Measurements from ENCODE around the gene CDH4. TPM values are rescaled to one million over a fixed set of nuclear protein-coding genes. Genes with fewer than 3 reads are reported as not detected.

The CDH4 gene
- total RNA-seq, 1 experiment from 2014 or later = not detected

GRCh38 chr20:61686051-61686936 is 434.2 kb downstream of the CDH4 start:
- Histone ChIP-seq H3K4me1 (replicated peaks; ENCODE audit: insufficient read depth) (no peaks in the 10 kb centered on the region), H4K20me1 (ENCODE audit: insufficient read depth) (no peaks in the 10 kb centered on the region), H3K9me2 (ENCODE audit: insufficient read depth) (no peaks in the 10 kb centered on the region), H3K9me3 (ENCODE audit: insufficient read depth, low read depth) (no peaks in the 10 kb centered on the region), H3K79me2 (ENCODE audit: low read depth) (no peaks in the 10 kb centered on the region), H3F3A (ENCODE audit: insufficient read depth, low read depth) (no peaks in the 10 kb centered on the region), H3K27ac (no peak overlapping the region), H3K4me3 (no peak overlapping the region), H3K27me3 (ENCODE audit: insufficient read depth, low read depth) (peaks cover 94% of the 10 kb centered on the region), H2AFZ (no peak overlapping the region), H3K36me3 (ENCODE audit: low read depth) (no peaks in the 10 kb centered on the region), H3K4me2 (no peak overlapping the region)
- intact Hi-C loops (cut with micrococcal nuclease; ENCODE audit: unreplicated experiment) = no loop called here
- DNase-seq = no peak
- TF ChIP-seq EZH2 (IDR thresholded peaks at IDR 0.05; ENCODE audit: low read depth) = no peak
- no peak for TF ChIP-seq CTCF (conservative IDR thresholded peaks at IDR 0.05)
- no TSS peak for BruUV-seq (replicated peaks)
- ChIA-PET POLR2A (ENCODE audit: unreplicated experiment) (no interaction called here), CTCF (no interaction called here)

GRCh38 chr20:61688411-61688810 is 436.4 kb downstream of the CDH4 start:
- CTCF ChIA-PET = no interaction called here

GRCh38 chr20:61690150-61690549 is 438.1 kb downstream of the CDH4 start:
- no peaks in the 10 kb centered on the region for H3F3A ChIP-seq (ENCODE audit: insufficient read depth, low read depth)
- H3K9me3 ChIP-seq (ENCODE audit: insufficient read depth, low read depth) = 0 out of 2 replicates have a peak, but pooled peaks cover 2% of the 10 kb centered on the region
- H3K4me2 ChIP-seq = no peak overlapping the region
- TF ChIP-seq CTCF (conservative IDR thresholded peaks at IDR 0.05) (no peak), EZH2 (IDR thresholded peaks at IDR 0.05; ENCODE audit: low read depth) (no peak)
- H3K27ac ChIP-seq = no peak overlapping the region
- H3K27me3 ChIP-seq (ENCODE audit: insufficient read depth, low read depth) = peaks cover 94% of the 10 kb centered on the region
- no peak overlapping the region for H3K4me3 ChIP-seq
- no peaks in the 10 kb centered on the region for H3K79me2 ChIP-seq (ENCODE audit: low read depth)
- intact Hi-C loops (cut with micrococcal nuclease; ENCODE audit: unreplicated experiment) = no loop called here
- H3K9me2 ChIP-seq (ENCODE audit: insufficient read depth) = no peaks in the 10 kb centered on the region
- ChIA-PET CTCF (no interaction called here), POLR2A (ENCODE audit: unreplicated experiment) (no interaction called here)
- no peaks in the 10 kb centered on the region for H3K36me3 ChIP-seq (ENCODE audit: low read depth)
- no peak overlapping the region for H2AFZ ChIP-seq
- DNase-seq = no peak
- 0 out of 2 replicates have a peak, but pooled peaks cover 4% of the 10 kb centered on the region for H4K20me1 ChIP-seq (ENCODE audit: insufficient read depth)
- H3K4me1 ChIP-seq (replicated peaks; ENCODE audit: insufficient read depth) = no peaks in the 10 kb centered on the region
- no TSS peak for BruUV-seq (replicated peaks)

More at GRCh38 chr20:61688411-61688810, 436.4 kb downstream of the CDH4 start:
- Histone ChIP-seq H4K20me1 (ENCODE audit: insufficient read depth) (0 out of 2 replicates have a peak, but pooled peaks cover 4% of the 10 kb centered on the region), H2AFZ (no peak overlapping the region), H3K9me2 (ENCODE audit: insufficient read depth) (no peaks in the 10 kb centered on the region), H3K36me3 (ENCODE audit: low read depth) (no peaks in the 10 kb centered on the region), H3K27me3 (ENCODE audit: insufficient read depth, low read depth) (peaks cover 94% of the 10 kb centered on the region), H3K9me3 (ENCODE audit: insufficient read depth, low read depth) (0 out of 2 replicates have a peak, but pooled peaks cover 2% of the 10 kb centered on the region), H3F3A (ENCODE audit: insufficient read depth, low read depth) (no peaks in the 10 kb centered on the region), H3K4me1 (replicated peaks; ENCODE audit: insufficient read depth) (no peaks in the 10 kb centered on the region), H3K4me3 (no peak overlapping the region), H3K79me2 (ENCODE audit: low read depth) (no peaks in the 10 kb centered on the region), H3K27ac (no peak overlapping the region), H3K4me2 (no peak overlapping the region)
- no peak for DNase-seq
- TF ChIP-seq CTCF (conservative IDR thresholded peaks at IDR 0.05) (no peak), EZH2 (IDR thresholded peaks at IDR 0.05; ENCODE audit: low read depth) (no peak)
- POLR2A ChIA-PET (ENCODE audit: unreplicated experiment) = no interaction called here
- intact Hi-C loops (cut with micrococcal nuclease; ENCODE audit: unreplicated experiment) = no loop called here
- BruUV-seq (replicated peaks) = no TSS peak
